ENCODE measurements around the gene CYP27C1. TPM values are rescaled to one million over a fixed set of nuclear protein-coding genes. Genes with fewer than 3 reads are reported as not detected.

CYP27C1 gene
- total RNA-seq, 4 donors from 2014 or later: 2.4 to 3.5 (median 2.7) TPM

DNA sequence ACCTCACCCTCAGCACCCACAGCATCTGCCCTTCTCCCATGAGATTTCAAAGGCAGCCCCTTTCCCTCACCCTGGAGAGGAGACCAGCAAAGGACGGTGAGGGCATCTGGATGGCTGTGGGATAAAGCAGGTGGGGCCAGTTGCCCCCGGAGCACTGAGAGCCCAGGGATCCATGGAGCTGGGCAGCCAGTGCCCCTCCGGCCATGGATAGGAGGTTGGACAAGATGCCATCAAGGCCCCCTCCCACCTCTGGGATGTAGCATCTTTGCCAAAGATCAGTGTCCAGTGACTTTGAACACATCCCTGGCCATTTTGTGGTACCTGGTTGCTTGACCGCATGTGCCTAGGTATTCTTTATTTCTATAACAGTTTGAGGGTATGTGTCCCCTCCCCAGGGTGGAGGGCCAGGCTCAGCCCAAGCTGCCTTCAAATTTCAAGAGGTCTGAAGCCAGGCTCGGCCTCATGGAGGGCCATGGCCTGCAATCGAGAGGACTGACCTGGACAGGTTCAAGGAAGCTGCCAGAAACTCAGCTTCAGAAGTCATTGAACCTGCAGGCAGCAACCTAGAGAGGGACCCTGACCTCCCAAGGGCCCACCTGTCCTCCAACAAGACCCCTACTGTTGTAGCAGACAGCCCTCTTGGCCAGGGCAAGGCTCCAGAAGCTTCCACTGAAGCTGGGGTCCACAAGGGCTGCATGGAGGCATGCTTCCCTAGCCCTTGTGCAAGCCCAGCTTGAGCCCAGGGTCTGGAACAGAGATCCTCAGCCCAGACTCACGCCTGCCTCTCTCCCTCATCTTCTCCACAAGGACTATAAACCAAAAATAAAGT lies 57.6 kb downstream of the CYP27C1 start:
- H3K4me3 ChIP-seq (ENCODE audit: low read depth, poor library complexity, severe bottlenecking): no peak overlapping the region
- TF ChIP-seq POLR2A (IDR thresholded peaks at IDR 0.05): no peak
- WGBS, 2 donors: 88 to 95% methylated on average over 7 of the region's 7 CpGs
- intact Hi-C loops (cut with DNase I; ENCODE audit: low total_unique reads): no loop called here
- peak in 1 of 2 donors; percentile 6 for DNase-seq (ENCODE audit: low spot score in 2 of 2)

GRCh38 chr2:127161176-127162136 lies 58.6 kb downstream of the CYP27C1 start:
- WGBS, 2 donors: 65 to 70% methylated on average over 12 of the region's 12 CpGs
- peak in 1 of 2 donors; percentile 7 for DNase-seq (ENCODE audit: low spot score in 2 of 2)
- no peak for TF ChIP-seq POLR2A (IDR thresholded peaks at IDR 0.05)
- TF ChIP-seq, protein P1, sequence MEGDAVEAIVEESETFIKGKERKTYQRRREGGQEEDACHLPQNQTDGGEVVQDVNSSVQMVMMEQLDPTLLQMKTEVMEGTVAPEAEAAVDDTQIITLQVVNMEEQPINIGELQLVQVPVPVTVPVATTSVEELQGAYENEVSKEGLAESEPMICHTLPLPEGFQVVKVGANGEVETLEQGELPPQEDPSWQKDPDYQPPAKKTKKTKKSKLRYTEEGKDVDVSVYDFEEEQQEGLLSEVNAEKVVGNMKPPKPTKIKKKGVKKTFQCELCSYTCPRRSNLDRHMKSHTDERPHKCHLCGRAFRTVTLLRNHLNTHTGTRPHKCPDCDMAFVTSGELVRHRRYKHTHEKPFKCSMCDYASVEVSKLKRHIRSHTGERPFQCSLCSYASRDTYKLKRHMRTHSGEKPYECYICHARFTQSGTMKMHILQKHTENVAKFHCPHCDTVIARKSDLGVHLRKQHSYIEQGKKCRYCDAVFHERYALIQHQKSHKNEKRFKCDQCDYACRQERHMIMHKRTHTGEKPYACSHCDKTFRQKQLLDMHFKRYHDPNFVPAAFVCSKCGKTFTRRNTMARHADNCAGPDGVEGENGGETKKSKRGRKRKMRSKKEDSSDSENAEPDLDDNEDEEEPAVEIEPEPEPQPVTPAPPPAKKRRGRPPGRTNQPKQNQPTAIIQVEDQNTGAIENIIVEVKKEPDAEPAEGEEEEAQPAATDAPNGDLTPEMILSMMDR (IDR thresholded peaks at IDR 0.05): no peak
- intact Hi-C loops (cut with DNase I; ENCODE audit: low total_unique reads): no loop called here
- H3K4me3 ChIP-seq (ENCODE audit: low read depth, poor library complexity, severe bottlenecking): no peak overlapping the region

- no peak overlapping the region for H3K4me3 ChIP-seq (ENCODE audit: low read depth, poor library complexity, severe bottlenecking)
- intact Hi-C loops (cut with DNase I; ENCODE audit: low total_unique reads): no loop called here
- WGBS, 2 donors: 61 to 67% methylated on average over 3 of the region's 3 CpGs
- DNase-seq (ENCODE audit: low spot score in 2 of 2): peak in 1 of 2 donors; percentile 3
- TF ChIP-seq POLR2A (IDR thresholded peaks at IDR 0.05): no peak
- TF ChIP-seq, protein P1 (IDR thresholded peaks at IDR 0.05): no peak
Observed at GRCh38 chr2:127160676-127161075, 59.4 kb downstream of the CYP27C1 start.

DNA sequence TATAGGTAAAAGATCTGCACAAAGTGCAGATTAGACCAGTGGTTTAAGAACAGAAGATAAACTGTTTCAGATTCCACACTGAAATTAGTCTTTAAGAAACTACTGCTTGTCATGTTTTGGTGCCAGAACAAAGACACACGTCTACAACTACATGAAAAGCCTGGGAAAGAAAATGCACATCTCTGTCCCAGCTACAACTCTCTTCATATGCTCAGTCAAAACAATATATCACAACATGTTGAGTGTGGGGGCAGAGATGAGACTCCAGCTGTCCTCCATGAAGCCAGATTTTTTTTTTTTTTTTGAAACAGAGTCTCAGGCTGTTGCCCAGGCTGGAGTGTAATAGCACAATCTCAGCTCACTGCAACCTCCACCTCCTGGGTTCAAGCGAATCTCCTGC lies 60.6 kb downstream of the CYP27C1 start:
- WGBS, 2 donors: 70 to 75% methylated on average over 2 of the region's 2 CpGs
- DNase-seq (ENCODE audit: low spot score in 2 of 2): no peak
- no peak for TF ChIP-seq POLR2A (IDR thresholded peaks at IDR 0.05)
- TF ChIP-seq, protein P1 (IDR thresholded peaks at IDR 0.05): no peak
- H3K4me3 ChIP-seq (ENCODE audit: low read depth, poor library complexity, severe bottlenecking): no peak overlapping the region
- intact Hi-C loops (cut with DNase I; ENCODE audit: low total_unique reads): no loop called here

DNA sequence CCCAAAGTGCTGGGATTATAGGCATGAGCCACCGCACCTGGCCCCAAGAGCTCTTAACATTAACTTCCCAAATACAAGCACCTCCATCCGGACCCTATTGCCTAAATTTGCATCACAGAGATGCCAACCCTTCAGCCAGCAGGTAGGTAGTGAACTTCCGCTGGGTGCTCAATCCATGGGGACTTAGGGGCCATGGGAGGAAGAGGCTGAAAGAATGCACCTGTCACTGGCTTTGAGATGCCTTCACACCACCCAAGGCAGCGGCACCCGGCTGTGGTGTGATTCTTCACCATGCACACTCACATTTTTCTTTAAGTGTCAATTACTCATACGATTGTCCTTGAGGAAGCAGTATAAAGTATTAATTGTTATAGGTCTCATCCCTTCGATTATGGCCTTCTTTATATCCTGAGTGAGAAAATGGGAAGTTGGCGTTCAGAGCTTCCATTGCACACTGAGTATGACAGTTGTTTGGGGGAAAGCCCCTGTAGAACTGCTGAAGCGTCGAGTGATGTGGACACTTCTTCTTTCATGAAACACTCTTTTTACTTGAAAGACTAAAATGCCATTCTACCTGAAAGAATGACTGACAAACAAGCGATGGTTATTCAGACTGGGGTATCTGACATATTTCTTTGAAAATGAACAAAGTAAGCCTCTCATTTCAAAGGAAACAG lies 61.3 kb downstream of the CYP27C1 start:
- peak in 1 of 2 donors; percentile 11 for DNase-seq (ENCODE audit: low spot score in 2 of 2)
- H3K4me3 ChIP-seq (ENCODE audit: low read depth, poor library complexity, severe bottlenecking): no peak overlapping the region
- TF ChIP-seq, protein P1 (IDR thresholded peaks at IDR 0.05): no peak
- no peak for TF ChIP-seq POLR2A (IDR thresholded peaks at IDR 0.05)
- WGBS, 2 donors: 84 to 91% methylated on average over 11 of the region's 11 CpGs
- intact Hi-C loops (cut with DNase I; ENCODE audit: low total_unique reads): no loop called here

Data from lower leg skin (tissue), 4 donors.